ENCODE results near the gene DMD.

DMD gene

GRCh38 chrX:31649201-31649600, 1562.1 kb downstream of the DMD start:
- Histone ChIP-seq H3F3A (ENCODE audit: low read depth) (no peaks in the 10 kb centered on the region), H3K9ac (ENCODE audit: low read depth, low read length, poor library complexity, severe bottlenecking) (no peak overlapping the region), H3K9me3 (ENCODE audit: insufficient read depth, low read depth, low read length) (no peaks in the 10 kb centered on the region), H2AFZ (ENCODE audit: low read length) (no peak overlapping the region), H3K79me2 (ENCODE audit: insufficient read depth, low read length) (no peaks in the 10 kb centered on the region), H3K36me3 (ENCODE audit: insufficient read depth, low read length) (no peaks in the 10 kb centered on the region), H3K9me2 (replicated peaks; ENCODE audit: low read depth, low read length) (no peaks in the 10 kb centered on the region), H3K4me3 (ENCODE audit: low read length, poor library complexity, severe bottlenecking) (no peak overlapping the region), H3K4me1 (ENCODE audit: insufficient read depth, low read length, poor library complexity, severe bottlenecking) (no peaks in the 10 kb centered on the region), H3K4me2 (ENCODE audit: low read depth, low read length, poor library complexity, severe bottlenecking) (no peak overlapping the region), H3K27me3 (ENCODE audit: insufficient read depth, low read length, poor library complexity, severe bottlenecking) (no peaks in the 10 kb centered on the region), H4K20me1 (ENCODE audit: insufficient read depth, low read length, poor library complexity, severe bottlenecking) (no peaks in the 10 kb centered on the region)
- TF ChIP-seq CTCF (conservative IDR thresholded peaks at IDR 0.05; ENCODE audit: low read length) (no peak), EZH2phosphoT487 (IDR thresholded peaks at IDR 0.05; ENCODE audit: borderline replicate concordance) (no peak)

GRCh38 chrX:31633349-31633748, 1578.0 kb downstream of the DMD start:
- no peak overlapping the region for H3K9ac ChIP-seq (ENCODE audit: low read depth, low read length, poor library complexity, severe bottlenecking)
- H3K4me3 ChIP-seq (ENCODE audit: low read length, poor library complexity, severe bottlenecking) = no peak overlapping the region
- H3K4me2 ChIP-seq (ENCODE audit: low read depth, low read length, poor library complexity, severe bottlenecking) = no peak overlapping the region
- H3K9me3 ChIP-seq (ENCODE audit: insufficient read depth, low read depth, low read length) = no peaks in the 10 kb centered on the region
- TF ChIP-seq CTCF (conservative IDR thresholded peaks at IDR 0.05; ENCODE audit: low read length) = no peak
- TF ChIP-seq EZH2phosphoT487 (IDR thresholded peaks at IDR 0.05; ENCODE audit: borderline replicate concordance) = no peak
- H3K79me2 ChIP-seq (ENCODE audit: insufficient read depth, low read length) = no peaks in the 10 kb centered on the region
- no peaks in the 10 kb centered on the region for H4K20me1 ChIP-seq (ENCODE audit: insufficient read depth, low read length, poor library complexity, severe bottlenecking)
- H2AFZ ChIP-seq (ENCODE audit: low read length) = no peak overlapping the region
- no peaks in the 10 kb centered on the region for H3K9me2 ChIP-seq (replicated peaks; ENCODE audit: low read depth, low read length)
- H3K36me3 ChIP-seq (ENCODE audit: insufficient read depth, low read length) = no peaks in the 10 kb centered on the region
- H3K27me3 ChIP-seq (ENCODE audit: insufficient read depth, low read length, poor library complexity, severe bottlenecking) = no peaks in the 10 kb centered on the region
- no peaks in the 10 kb centered on the region for H3K4me1 ChIP-seq (ENCODE audit: insufficient read depth, low read length, poor library complexity, severe bottlenecking)
- no peaks in the 10 kb centered on the region for H3F3A ChIP-seq (ENCODE audit: low read depth)

- no peak overlapping the region for H3K4me3 ChIP-seq (ENCODE audit: low read length, poor library complexity, severe bottlenecking)
- H3K9ac ChIP-seq (ENCODE audit: low read depth, low read length, poor library complexity, severe bottlenecking) = no peak overlapping the region
- no peaks in the 10 kb centered on the region for H3F3A ChIP-seq (ENCODE audit: low read depth)
- H3K4me1 ChIP-seq (ENCODE audit: insufficient read depth, low read length, poor library complexity, severe bottlenecking) = no peaks in the 10 kb centered on the region
- H2AFZ ChIP-seq (ENCODE audit: low read length) = no peak overlapping the region
- TF ChIP-seq CTCF (conservative IDR thresholded peaks at IDR 0.05; ENCODE audit: low read length) (no peak), EZH2phosphoT487 (IDR thresholded peaks at IDR 0.05; ENCODE audit: borderline replicate concordance) (no peak)
- no peak overlapping the region for H3K4me2 ChIP-seq (ENCODE audit: low read depth, low read length, poor library complexity, severe bottlenecking)
- no peaks in the 10 kb centered on the region for H3K9me3 ChIP-seq (ENCODE audit: insufficient read depth, low read depth, low read length)
- no peaks in the 10 kb centered on the region for H4K20me1 ChIP-seq (ENCODE audit: insufficient read depth, low read length, poor library complexity, severe bottlenecking)
- no peaks in the 10 kb centered on the region for H3K36me3 ChIP-seq (ENCODE audit: insufficient read depth, low read length)
- H3K27me3 ChIP-seq (ENCODE audit: insufficient read depth, low read length, poor library complexity, severe bottlenecking) = no peaks in the 10 kb centered on the region
- no peaks in the 10 kb centered on the region for H3K79me2 ChIP-seq (ENCODE audit: insufficient read depth, low read length)
- no peaks in the 10 kb centered on the region for H3K9me2 ChIP-seq (replicated peaks; ENCODE audit: low read depth, low read length)
Measured at GRCh38 chrX:31629195-31629594, 1582.2 kb downstream of the DMD start.
